ENCODE measurements around the gene PRKAG2.

The PRKAG2 gene

GRCh38 chr7:151696721-151697514 is 180.0 kb downstream of the PRKAG2 start:
- no peak for DNase-seq (ENCODE audit: extremely low read depth, insufficient read length)
- Histone ChIP-seq H3K36me3 (ENCODE audit: control insufficient read depth, insufficient read depth, low read length) (no peaks in the 10 kb centered on the region), H3K4me3 (replicated peaks; ENCODE audit: low read depth, low read length) (no peak overlapping the region), H3K27me3 (replicated peaks; ENCODE audit: control insufficient read depth, insufficient read depth, low read length) (no peaks in the 10 kb centered on the region; the same call in 1 of the 2 replicates)
- no peak for TF ChIP-seq CTCF (IDR thresholded peaks at IDR 0.05; ENCODE audit: insufficient read depth, low read length, poor library complexity, severe bottlenecking)

GRCh38 chr7:151695951-151696541 is 180.9 kb downstream of the PRKAG2 start:
- DNase-seq (ENCODE audit: extremely low read depth, insufficient read length): no peak
- Histone ChIP-seq H3K27me3 (replicated peaks; ENCODE audit: control insufficient read depth, insufficient read depth, low read length) (no peaks in the 10 kb centered on the region; the same call in 1 of the 2 replicates), H3K4me3 (replicated peaks; ENCODE audit: low read depth, low read length) (no peak overlapping the region), H3K36me3 (ENCODE audit: control insufficient read depth, insufficient read depth, low read length) (no peaks in the 10 kb centered on the region)
- no peak for TF ChIP-seq CTCF (IDR thresholded peaks at IDR 0.05; ENCODE audit: insufficient read depth, low read length, poor library complexity, severe bottlenecking)

- Histone ChIP-seq H3K27me3 (replicated peaks; ENCODE audit: control insufficient read depth, insufficient read depth, low read length) (no peaks in the 10 kb centered on the region), H3K4me3 (replicated peaks; ENCODE audit: low read depth, low read length) (no peak overlapping the region), H3K36me3 (ENCODE audit: control insufficient read depth, insufficient read depth, low read length) (no peaks in the 10 kb centered on the region)
- TF ChIP-seq CTCF (IDR thresholded peaks at IDR 0.05; ENCODE audit: insufficient read depth, low read length, poor library complexity, severe bottlenecking): no peak
- no peak for DNase-seq (ENCODE audit: extremely low read depth, insufficient read length)
Observed at GRCh38 chr7:151694828-151695580, 181.9 kb downstream of the PRKAG2 start.

- DNase-seq (ENCODE audit: extremely low read depth, insufficient read length): no peak
- Histone ChIP-seq H3K36me3 (ENCODE audit: control insufficient read depth, insufficient read depth, low read length) (no peaks in the 10 kb centered on the region), H3K27me3 (replicated peaks; ENCODE audit: control insufficient read depth, insufficient read depth, low read length) (no peaks in the 10 kb centered on the region; the same call in 1 of the 2 replicates), H3K4me3 (replicated peaks; ENCODE audit: low read depth, low read length) (no peak overlapping the region)
- no peak for TF ChIP-seq CTCF (IDR thresholded peaks at IDR 0.05; ENCODE audit: insufficient read depth, low read length, poor library complexity, severe bottlenecking)
Observed at GRCh38 chr7:151694441-151694827, 182.5 kb downstream of the PRKAG2 start.

GRCh38 chr7:151693140-151693539 is 183.8 kb downstream of the PRKAG2 start:
- no peaks in the 10 kb centered on the region; the same call in none of the 2 replicates for H3K27me3 ChIP-seq (replicated peaks; ENCODE audit: control insufficient read depth, insufficient read depth, low read length)
- H3K4me3 ChIP-seq (replicated peaks; ENCODE audit: low read depth, low read length): no peak overlapping the region
- no peak for DNase-seq (ENCODE audit: extremely low read depth, insufficient read length)
- H3K36me3 ChIP-seq (ENCODE audit: control insufficient read depth, insufficient read depth, low read length): no peaks in the 10 kb centered on the region
- TF ChIP-seq CTCF (IDR thresholded peaks at IDR 0.05; ENCODE audit: insufficient read depth, low read length, poor library complexity, severe bottlenecking): no peak
